CD4-positive, alpha-beta T cell treated with Interleukin-2 at 100 ng/mL for 4 hours (primary cell): ENCODE measurements around the gene CEACAM16.

Source experiments
- DNase-seq: peaks from one replicate; pipeline ENCODE4 v3.0.0-alpha.2; 2020; ENCODE audit warnings: low spot score

CEACAM16 gene

GRCh38 chr19:44725251-44725650, 26.3 kb downstream of the CEACAM16 start:
- DNase-seq: no peak

GRCh38 chr19:44725684-44726083, 26.7 kb downstream of the CEACAM16 start:
- DNase-seq: no peak

- no peak for DNase-seq
Measured at GRCh38 chr19:44726465-44726864, 27.5 kb downstream of the CEACAM16 start.

GRCh38 chr19:44728178-44728577, 29.2 kb downstream of the CEACAM16 start:
- no peak for DNase-seq

- no peak for DNase-seq
Measured at GRCh38 chr19:44729516-44730033, 30.6 kb downstream of the CEACAM16 start.

GRCh38 chr19:44731081-44731480, 32.1 kb downstream of the CEACAM16 start:
- no peak for DNase-seq

- no peak for DNase-seq
Measured at GRCh38 chr19:44731622-44732021, 32.7 kb downstream of the CEACAM16 start.

GRCh38 chr19:44732235-44733014, 33.5 kb downstream of the CEACAM16 start:
- DNase-seq: no peak

- DNase-seq: no peak
Measured at GRCh38 chr19:44734357-44734756, 35.4 kb downstream of the CEACAM16 start.

GRCh38 chr19:44735011-44735410, 36.1 kb downstream of the CEACAM16 start:
- DNase-seq: no peak

GRCh38 chr19:44737238-44738071, 38.5 kb downstream of the CEACAM16 start:
- no peak for DNase-seq

- no peak for DNase-seq
Measured at GRCh38 chr19:44738136-44738535, 39.2 kb downstream of the CEACAM16 start.

- DNase-seq: no peak
Measured at GRCh38 chr19:44738603-44739558, 39.9 kb downstream of the CEACAM16 start.

GRCh38 chr19:44740351-44740824, 41.4 kb downstream of the CEACAM16 start:
- DNase-seq: no peak

- no peak for DNase-seq
Measured at GRCh38 chr19:44741258-44741731, 42.3 kb downstream of the CEACAM16 start.

GRCh38 chr19:44741841-44742329, 42.9 kb downstream of the CEACAM16 start:
- DNase-seq: peak; percentile 26

- DNase-seq: no peak
Measured at GRCh38 chr19:44742330-44743061, 43.5 kb downstream of the CEACAM16 start.

GRCh38 chr19:44744871-44745332, 46.0 kb downstream of the CEACAM16 start:
- no peak for DNase-seq

- no peak for DNase-seq
Measured at GRCh38 chr19:44745341-44745831, 46.4 kb downstream of the CEACAM16 start.

- DNase-seq: no peak
Measured at GRCh38 chr19:44745887-44746600, 47.1 kb downstream of the CEACAM16 start.
